GM19324 (cell line): Measurements from ENCODE around the gene IQSEC1.
A peak's percentile ranks its signal among the peaks of the same experiment; 100 is the strongest.

Experiments
- ATAC-seq: cut with Tn5 transposase; IDR thresholded peaks from one replicate; pipeline ENCODE4 v1.9.1; 2021; ENCODE audit warnings: mild to moderate bottlenecking, moderate library complexity; ENCODE audit not compliant: unreplicated experiment, low FRiP score

The IQSEC1 gene

DNA sequence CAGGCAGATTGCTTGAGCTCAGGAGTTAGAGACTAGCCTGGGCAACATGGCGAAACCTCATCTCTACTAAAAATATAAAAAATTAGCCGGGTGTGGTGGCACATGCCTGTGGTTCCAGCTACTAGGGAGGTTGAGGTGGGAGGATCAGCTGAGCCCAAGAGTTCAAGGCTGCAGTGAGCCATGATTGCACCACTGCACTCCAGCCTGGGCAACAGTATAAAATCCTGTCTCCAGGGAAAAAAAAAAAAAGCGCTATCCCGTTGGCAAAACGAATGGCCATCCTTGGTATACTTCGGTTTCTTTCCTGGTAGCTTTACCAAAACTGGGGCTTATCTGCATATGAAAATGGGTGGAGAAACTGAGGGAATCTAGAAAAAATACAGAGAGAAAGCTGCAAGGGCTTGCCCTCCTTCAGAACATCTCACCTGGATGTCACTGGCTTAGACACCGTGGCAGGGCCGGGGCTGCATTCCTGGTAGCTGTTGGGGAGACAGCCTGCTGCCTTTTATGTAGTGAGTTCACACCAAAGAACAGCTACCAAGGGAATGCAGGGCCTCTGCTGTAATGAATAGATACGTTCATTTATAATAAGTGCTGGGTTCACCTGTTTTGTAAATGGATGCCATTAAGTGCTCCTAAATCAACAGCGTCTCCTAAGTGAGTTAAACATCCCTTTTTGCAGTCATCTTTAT, 96.0 kb downstream of the IQSEC1 start:
- no peak for ATAC-seq

DNA sequence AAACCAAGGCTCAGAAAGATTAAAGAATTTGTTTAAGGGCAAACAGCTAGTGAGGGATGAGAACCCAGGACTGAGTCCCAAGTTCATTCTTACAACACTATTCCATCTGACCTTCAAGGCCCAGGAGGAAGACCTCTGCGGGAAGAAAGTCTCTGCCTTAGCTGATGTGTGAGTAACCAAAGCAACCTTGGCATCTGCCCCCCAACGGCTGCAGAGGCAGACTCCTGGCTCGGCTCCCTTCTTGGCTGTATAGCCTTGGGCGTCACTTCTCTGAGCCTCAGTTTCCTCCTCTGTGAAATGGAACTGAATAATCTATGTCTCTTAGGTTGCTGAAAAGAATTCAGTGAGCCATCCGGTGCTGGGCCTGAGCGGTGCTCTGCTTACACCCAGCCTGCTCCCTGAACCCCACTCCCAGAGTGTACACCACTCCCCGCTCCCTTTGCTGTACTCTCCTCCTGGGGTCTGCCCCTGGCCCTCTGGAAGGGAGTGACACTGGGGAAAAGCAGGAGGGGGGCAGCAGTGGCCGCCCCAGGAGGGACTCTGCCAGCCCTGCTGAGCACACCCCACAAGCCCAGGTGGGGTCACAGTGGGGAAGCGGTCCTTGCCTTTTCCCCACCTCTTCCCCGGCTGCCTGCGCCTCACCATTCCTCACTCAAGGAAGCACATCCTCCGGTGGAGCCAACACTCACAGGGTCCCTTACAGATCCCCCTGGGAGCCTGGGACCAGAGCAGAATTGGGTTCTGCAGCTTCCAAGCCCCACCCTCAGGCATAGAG, 97.3 kb downstream of the IQSEC1 start:
- no peak for ATAC-seq

DNA sequence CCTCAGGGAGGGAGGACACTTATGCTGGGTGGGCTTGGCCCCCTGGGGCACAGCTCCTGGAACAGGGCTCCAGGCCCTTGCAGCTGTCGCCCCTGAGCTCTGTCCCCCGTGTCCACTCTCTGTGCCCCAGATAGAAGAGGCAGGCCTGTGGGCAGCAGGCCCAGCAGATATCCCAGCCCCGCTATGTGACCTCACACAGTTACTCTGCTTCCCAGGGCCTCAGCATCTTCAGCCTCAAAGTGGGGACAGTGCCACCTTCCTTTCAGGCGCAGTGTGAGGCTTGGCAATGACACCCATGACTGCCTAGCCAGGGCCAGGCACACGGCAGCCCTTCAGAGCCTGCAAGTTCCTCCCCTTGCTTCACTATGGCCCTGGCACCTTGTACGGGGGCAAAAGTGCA, 98.4 kb downstream of the IQSEC1 start:
- ATAC-seq, result no peak

DNA sequence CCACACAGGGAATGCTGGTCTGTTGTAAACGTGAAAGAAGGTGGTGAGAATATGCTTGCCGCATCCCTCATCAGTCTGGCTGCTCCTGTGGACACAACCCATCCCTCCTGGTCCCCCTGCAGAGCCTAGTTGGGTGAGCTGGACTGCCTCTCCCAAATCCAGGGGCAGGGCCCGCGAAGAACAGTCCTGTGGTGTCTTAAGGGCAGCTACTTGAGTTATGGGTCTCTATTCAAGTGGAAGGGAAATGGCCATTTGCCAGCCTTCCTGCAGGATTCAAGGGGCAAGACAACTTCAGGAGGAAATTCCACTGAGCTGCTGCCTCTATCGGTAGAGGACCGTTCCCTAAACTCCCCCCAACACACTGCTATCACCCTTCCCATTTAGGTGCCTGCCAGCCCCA, 98.9 kb downstream of the IQSEC1 start:
- ATAC-seq, result no peak

DNA sequence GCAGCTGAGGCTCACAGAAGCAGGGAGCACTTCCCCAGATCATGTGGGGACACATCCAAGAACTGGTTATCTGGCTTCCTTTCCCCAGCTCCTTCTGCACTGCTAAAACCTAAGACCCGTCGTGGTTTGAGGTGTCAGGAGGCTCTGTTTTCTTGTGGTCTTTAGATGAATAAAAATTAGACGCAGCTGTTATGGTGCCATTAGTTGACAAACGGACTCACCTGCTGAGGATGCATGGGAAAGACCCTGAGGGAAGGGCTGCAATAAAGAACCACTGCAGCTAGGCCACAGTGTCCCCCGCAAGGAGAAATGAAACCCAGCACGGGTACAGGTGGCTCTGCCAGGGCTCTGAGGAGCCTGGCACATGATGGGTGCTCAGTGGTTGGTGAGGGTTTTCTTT, 99.4 kb downstream of the IQSEC1 start:
- ATAC-seq, result no peak

DNA sequence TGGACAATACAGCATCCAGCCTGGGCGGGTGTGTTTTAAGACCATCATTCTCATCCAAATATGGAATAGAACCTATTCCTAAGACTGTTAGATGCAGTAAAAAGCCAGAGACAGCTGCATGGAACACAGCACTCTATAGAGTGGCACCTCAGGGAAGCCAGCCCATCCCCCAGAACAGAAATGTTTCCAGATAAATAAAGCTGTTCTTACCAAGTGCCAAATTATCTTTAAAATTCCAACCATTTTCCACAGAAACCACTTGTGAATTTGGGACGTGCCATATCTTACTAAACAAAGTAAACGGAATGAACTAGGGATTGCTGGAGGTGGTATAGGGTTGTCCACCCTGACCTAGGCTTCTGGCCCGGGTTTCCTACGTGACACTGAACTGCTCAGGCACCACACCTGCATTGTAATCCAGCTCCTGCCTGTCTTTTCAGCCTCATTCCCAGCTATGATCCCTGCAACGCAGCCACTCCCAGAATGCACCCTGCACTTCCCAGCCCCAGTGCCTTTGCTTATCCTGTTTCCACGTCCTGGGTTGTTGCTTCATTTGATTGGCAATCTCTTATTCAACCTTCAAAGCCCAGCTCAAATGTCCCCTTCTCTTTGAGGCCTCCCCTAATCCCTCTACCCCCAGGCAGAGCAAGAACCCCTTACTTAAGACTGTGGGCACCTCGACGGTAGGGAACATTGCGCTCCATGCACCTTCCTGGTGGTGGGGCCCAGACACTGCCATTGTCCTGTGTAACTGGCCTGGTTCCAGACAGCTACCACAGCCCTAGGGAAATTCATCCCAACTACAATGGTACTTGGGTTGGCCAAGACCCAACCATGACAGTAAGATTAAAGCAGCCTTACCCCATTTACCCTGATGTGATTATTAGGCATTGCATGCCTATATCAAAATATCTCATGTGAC, 100.2 kb downstream of the IQSEC1 start:
- ATAC-seq, result no peak

DNA sequence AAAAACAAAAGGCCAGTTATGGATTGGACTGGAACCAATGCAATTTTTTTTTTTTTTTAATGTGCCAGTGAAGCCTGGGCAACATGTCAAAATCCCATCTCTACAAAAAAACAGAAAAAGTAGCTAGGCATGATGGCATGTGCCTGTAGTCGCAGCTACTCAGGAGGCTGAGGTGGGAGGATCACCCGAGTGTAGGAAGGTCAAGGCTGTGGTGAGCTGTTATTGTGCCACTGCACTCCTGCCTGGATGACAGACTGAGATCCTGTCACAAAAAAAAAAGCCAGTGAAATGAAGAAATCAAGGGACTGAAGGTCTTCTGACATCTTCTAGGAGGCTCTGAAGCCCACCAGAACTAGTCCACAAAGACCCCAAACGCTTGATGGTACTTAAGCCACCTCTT, 101.2 kb downstream of the IQSEC1 start:
- no peak for ATAC-seq

DNA sequence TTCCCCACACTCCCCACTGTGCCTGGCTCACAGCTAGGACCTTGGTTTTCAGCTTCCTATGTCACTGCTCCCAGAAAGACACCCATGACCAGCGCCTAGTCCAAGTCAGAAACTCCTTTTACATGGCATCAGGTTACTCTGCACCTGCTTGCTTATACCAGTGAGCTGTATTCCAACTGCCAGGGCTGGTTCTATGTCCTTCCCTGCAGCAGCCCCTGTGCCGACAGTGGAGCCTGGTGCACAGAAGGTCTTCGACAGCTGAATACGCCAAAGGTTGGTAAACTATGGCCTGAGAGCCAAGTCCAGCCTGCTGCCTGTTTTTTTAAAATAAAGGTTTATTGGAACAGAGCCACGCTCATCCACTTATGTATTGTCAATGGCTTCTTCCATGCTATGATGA, 102.5 kb downstream of the IQSEC1 start:
- ATAC-seq, result no peak

DNA sequence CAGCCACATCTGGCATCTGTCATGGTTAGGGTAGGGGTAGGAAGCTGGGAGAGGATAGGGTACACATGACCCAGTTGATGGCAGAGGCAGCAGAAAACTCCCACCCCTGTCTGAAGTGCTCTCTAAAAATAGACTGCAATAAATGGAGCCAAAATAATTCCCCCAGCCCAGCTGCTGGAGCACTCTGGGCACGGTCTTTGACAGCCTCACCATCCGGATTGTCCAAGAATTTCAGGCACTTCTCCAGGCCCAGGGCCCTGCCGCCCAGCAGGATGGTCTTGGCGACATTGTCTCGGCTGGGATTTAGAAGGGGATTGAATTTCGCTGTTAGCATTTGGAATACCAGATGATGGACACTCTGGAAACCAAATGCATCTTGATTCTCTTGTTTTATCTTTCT, 103.7 kb downstream of the IQSEC1 start:
- no peak for ATAC-seq

DNA sequence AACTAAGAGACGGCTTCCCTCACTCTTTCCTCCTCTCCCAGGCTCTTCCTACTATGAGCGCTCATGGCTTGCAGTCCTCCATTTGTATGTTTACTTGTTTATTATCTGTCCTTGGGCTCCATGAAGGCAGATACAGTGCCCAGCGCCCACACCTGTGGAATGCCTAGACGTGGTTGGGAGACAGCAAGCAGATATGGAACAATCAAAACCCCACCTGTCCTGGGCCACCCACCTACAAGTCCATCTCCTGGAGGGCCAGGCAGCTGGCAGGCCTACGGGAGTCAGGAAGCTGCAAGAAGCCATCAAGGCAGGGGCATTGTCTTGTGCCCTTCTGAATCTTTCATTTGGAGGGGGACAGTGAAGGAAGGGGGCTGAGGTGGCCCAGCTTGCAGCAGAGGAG, 104.7 kb downstream of the IQSEC1 start:
- ATAC-seq, result no peak

DNA sequence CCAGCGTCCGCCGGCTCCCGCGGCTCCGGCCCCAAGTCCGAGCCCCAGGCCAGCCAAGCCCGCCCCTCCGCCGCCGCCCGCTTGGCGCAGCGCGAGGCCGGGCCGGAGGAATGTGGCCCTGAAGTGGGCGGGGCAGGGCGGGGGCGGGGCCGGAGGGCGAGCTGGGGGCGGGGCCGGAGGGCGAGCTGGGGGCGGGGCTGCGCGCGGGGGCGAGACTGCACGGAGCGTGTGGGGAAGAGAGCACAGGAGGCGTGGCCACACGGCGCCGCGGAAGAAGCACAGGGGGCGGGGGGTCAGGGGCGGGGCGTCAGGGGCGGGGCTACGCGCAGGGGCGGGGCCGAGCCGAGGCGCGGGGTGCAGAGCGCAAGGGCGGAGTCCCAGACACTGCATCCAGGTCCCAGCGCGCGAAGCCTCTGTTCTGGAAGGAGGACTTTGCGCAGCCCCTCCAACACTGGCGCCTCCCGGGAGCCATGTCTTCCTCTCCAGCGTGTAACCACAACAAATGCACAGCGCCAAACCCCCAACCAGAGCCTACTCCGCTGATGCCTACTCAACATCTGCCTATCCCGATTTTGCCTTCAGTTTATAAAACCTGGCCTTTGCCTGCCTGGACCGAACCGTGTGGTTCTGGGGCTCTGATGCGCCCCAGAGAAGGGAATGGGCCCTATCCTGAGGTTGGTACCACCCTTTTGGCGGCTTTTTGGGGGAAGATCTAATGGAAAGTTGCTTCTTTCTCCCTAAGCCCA, 105.5 kb downstream of the IQSEC1 start:
- ATAC-seq, result peak; percentile 55

DNA sequence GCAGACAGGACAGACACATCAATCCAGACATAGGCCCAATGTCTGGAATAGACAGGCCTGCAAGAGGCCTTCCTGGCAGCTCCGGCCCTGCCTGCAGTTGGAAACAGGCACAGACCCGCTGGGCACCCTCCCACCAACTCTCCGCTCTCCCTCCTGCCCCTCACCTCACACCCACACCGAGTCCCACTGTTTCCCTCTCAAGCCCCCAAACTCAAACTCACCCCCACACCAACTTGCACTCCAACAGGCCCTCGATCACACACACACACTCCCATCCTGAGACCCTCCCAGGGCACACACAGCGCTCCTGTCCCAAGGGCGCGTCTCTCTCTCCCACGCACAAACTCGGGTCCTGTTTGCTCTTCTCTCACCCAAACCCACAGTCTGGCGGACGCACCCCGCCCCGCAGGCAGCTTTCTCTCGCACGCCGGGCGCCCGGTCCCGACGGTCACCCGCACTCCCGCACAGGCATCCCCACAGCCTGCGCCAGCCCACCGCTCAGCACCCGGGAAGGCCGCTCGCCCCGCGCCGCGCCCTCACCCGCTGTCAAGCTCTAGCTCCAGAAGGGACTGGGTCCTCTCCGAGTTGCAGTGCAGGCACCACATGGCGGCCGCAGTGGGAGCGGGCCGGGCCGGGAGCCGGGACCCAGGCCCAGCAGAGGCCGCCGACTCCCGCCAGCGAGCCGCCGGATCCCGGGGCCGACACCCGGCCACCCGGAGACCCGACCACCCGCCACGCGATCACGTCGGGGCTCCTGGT, 106.2 kb downstream of the IQSEC1 start:
- ATAC-seq, result peak; percentile 29

DNA sequence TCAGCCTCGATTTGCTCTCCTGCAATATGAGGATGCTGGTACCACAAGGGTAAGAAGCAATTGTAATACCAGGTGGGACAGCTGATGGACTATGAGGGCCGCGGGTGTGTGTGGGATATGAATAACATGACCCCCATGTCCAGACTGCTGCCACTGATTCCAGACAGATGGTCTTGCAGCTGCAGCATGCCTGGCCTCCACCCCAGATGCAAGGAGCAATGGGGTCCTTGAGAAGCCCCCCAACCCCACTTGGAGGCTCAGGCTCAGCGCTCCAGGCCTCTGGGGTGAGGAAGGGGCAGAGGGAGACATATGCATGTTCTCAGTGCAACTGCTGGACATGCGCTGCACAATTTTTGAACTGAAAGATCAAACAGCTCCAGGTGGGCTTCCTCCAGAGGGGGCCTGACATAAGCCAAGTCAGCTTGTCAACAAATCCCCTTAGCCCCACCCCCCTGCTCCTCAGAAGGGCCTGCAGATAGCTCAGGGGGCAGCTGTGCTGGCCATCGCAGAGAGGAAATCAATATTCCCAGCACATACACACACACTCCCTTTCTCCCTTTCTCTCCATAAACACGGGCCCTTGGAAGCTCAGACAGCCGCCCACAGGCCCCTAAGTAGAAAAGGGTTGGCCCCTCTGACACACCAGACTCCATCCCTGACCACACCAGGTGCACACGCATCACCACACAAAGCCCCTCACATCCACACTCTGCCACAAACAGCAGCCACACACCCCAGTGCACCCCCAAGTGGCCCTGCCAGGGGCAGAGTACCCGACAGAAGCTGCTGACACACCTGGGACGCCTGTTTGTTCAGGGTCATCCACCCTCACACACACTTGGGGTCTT, 107.0 kb downstream of the IQSEC1 start:
- ATAC-seq, result no peak

DNA sequence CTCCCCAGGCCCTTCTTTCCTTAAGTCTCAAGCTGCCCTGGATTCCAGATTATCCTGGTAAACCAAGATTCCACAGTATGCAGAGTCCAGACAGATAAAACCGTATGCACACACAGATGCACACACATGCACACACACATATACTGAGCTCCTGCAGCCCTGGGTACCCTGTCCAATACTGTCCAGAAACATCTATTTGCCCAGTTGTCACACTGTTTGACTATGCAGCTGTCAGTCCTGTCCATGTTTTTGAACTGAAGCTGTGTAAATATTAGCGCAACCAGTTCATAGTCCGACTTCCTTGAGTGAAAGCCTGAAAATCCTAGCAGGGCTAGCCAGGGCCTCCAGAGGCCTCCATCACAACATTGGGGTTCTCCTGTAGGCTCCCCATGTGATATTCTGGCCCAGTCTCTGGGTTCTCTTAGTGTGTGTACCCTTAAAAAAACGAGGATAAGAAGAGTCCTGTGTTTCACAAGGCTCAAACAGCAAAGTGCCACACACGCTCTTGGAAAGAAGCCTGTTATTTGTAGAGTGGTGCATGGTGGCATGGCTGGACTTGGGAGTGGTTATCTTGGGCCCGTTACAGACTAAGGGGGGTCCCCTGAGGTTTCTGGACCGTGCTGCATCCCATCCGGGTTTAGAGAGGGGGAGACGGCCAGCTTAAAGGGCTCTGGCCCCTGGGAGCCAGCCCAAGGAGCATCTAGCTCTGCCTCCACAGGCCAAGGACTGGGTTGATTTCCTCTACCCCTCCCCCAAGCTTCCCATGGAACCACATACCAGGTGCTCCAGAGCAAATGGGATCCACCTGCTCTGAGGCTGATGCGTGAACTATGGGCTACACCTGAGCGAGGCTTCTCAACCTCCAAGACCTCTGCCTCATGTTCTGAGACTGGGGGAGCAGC, 108.3 kb downstream of the IQSEC1 start:
- no peak for ATAC-seq

DNA sequence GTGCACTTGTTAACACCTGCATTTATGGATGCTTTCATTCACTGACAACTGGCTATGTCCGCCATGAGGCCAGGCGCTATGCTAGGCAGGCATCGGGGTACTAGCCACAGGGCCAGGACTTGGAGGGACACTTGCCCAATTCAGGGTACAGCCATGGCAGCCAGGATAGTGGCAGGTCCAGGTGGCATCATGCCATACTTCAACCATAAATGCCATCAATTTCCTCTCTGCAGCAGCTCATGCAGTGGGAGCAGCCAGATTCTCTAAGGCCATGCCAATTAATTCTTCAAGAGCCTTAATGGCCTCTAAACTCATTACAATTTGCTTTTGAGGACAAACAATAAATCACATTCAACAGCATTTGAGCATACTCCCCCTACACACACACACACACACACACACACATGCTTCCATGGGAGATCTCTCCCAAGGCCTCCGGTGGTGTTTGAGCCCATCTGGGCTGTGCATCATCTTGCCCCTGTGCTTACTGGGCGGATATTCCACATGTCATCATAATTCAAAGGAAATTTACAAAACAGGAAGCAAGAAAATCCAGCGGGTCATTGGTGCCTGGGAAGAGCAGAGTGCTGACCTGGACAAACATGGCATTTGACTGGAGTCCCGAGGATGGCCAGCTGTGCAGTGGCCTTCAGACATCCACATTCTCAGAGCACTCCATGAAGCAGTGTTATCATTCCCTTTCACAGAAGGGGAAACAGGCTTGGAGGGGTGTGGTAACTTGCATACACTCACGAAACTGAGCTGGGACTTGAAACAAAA, 109.1 kb downstream of the IQSEC1 start:
- no peak for ATAC-seq

DNA sequence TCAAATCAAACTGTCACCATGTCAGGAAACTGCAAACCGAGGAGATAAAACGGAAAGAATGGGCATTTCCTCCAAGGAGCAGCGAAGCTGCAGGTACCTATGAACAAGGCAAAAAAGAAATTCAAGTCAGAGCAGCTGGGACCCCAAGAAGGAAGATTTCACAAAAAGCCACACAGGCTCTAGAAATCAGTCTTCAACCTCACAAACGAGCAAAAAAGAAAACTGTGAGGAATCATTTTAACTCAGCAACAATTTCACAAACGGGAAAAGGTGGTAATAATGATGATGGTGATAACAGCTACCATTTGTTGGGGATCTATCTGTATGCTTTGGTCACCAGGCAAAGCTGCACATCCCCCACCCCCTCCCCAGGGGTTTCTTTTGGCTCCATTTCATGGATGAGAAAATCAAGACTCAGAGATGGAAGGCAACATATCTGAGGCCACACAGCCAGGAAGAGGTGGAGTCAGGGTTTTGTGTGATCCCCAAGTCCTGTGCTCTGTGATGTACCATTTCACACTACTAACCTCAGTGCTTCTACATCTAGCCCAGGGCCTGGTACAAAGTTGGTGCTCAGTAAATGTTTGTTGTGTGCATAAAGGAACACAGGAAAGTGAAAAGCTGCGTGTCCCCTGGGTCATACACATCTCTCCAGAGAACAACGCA, 109.9 kb downstream of the IQSEC1 start:
- no peak for ATAC-seq

DNA sequence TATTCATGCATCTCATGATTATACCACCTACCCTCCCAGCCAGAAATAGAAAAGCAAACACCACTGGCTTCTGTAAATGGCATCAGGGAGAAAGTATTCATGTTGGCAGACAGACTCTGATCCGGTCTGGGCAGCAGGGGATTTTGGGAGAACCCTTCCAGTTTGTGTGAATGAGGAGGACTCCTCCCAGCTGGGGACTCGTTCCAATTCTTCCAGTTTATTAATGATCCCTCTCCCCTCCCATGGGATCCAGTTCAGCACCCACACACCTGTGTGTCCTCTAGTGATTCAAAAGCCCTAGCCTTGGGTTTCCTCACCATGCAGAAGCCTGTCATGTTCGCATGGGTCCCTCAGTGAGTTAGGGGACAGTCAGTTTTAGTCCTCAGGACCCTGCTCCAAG, 110.9 kb downstream of the IQSEC1 start:
- no peak for ATAC-seq
